GM12892 (cell line): ENCODE results near the gene TMEM59.

Experiments
- POLR2A ChIP-seq: IDR thresholded peaks from 2 replicates; pipeline ENCODE4 v1.6.1; 2011; ENCODE audit warnings: low read depth, low read length, control low read depth
- POLR2AphosphoS5 ChIP-seq: IDR thresholded peaks from 2 replicates; pipeline ENCODE4 v1.6.1; 2011; ENCODE audit warnings: low read depth, low read length, control low read depth

GRCh38 chr1:53987880-53988279 lies 65.1 kb downstream of the TMEM59 start:
- TF ChIP-seq POLR2AphosphoS5, result no peak
- no peak for TF ChIP-seq POLR2A
